ENCODE results near the gene CHN1. TPM values are rescaled to one million over a fixed set of nuclear protein-coding genes. Genes with fewer than 3 reads are reported as not detected.
A peak's percentile ranks its signal among the peaks of the same experiment; 100 is the strongest.

CHN1 gene
- total and polyA plus RNA-seq, 7 experiments from 2014 or later, result 0.81 to 3.5 (median 1.4) TPM

DNA sequence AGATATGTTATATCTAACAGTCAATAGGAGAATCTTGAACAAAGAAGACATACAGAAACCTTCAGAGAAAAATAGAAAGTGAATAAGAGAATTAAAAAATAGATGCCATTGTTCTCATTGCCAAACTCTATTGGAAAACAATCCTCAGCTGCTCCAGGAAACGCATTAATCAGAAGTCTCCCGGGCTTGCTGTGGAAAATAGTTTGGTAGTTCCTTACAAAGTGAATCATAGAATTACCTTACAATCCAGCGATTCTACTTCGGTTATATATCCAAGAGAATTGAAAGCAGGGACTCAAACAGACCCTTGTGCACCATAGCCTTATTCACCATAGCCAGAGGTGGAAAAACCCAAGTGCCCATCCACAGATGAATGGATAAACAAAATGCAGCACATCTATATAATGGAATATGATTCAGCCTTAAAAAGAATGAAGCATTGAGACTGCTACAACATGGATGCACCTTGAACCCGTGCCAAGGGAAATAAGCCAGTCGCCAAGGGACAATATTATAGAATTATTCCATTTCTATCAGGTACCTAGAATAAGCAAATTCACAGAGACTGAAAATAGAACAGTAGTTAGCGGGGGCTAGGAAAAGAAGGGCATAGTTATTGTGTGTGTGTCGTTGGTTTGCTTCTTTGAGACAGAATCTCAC lies 219.0 kb downstream of the CHN1 start:
- no peak overlapping the region for H3K27ac ChIP-seq (ENCODE audit: low read depth, low read length)
- intact Hi-C loops (cut with micrococcal nuclease), result no loop called here
- Mint-ChIP-seq H3K27me3 (peaks cover 0 to 1% (median 0%) of the 10 kb centered on the region in 5 donors), H3K4me1 (peaks cover 5 to 19% (median 13%) of the 10 kb centered on the region in 7 donors), H3K36me3 (no peaks in the 10 kb centered on the region), H3K27ac (no peak overlapping the region), H3K4me3 (no peak overlapping the region), H3K9me3 (no peaks in the 10 kb centered on the region)
- no peaks in the 10 kb centered on the region for H3K27me3 ChIP-seq (ENCODE audit: control insufficient read depth in 2 of 2, insufficient read depth in 2 of 2, low read length in 2 of 2)
- ATAC-seq (no peak), DNase-seq (no peak)
- no peaks in the 10 kb centered on the region for H3K9me3 ChIP-seq (ENCODE audit: control insufficient read depth in 2 of 3, low read length in 3 of 3)
- POLR2A ChIA-PET, result interaction anchor here (1.2 kb wide), 1 partner anchor 10 kb away, joined by 3 read pairs; no protein-coding TSS in a partner anchor
- H3K4me1 ChIP-seq (ENCODE audit: control insufficient read depth in 2 of 2, insufficient read depth in 2 of 2, low read length in 2 of 2), result peaks cover 0 to 7% of the 10 kb centered on the region in 2 donors
- H3K36me3 ChIP-seq (ENCODE audit: control insufficient read depth in 2 of 3, insufficient read depth in 3 of 3, low read length in 3 of 3), result no peaks in the 10 kb centered on the region
- H3K4me3 ChIP-seq (ENCODE audit: low read length), result no peak overlapping the region
- CTCF ChIA-PET, result no interaction called here

DNA sequence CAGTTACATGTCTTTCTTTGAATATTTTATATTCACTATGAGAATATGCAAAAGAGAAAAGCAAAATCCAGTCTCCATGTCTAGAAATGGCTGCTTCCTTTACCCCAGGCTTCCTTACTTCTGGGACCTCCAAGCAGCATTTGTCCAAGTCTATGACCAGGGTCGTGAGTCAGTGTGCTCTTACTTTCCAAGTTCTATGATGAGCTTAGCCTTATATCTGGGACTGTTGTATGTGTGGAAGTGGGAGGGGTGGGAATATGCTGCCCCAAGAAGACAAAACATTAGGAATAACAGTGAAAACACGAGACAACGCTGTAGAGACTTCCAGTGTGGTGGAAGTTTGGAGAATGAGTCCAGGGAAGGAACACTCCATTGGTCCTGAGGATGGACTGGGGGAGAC lies 219.7 kb downstream of the CHN1 start:
- H3K27ac Mint-ChIP-seq, result peak overlapping the region in 2 of 9 donors; percentile 38 to 42
- Histone ChIP-seq H3K27ac (ENCODE audit: low read depth, low read length) (no peak overlapping the region), H3K4me1 (ENCODE audit: control insufficient read depth in 2 of 2, insufficient read depth in 2 of 2, low read length in 2 of 2) (peaks cover 0 to 7% of the 10 kb centered on the region in 2 donors), H3K27me3 (ENCODE audit: control insufficient read depth in 2 of 2, insufficient read depth in 2 of 2, low read length in 2 of 2) (no peaks in the 10 kb centered on the region), H3K4me3 (ENCODE audit: low read length) (no peak overlapping the region), H3K9me3 (ENCODE audit: control insufficient read depth in 2 of 3, low read length in 3 of 3) (no peaks in the 10 kb centered on the region), H3K36me3 (ENCODE audit: control insufficient read depth in 2 of 3, insufficient read depth in 3 of 3, low read length in 3 of 3) (no peaks in the 10 kb centered on the region)
- no peaks in the 10 kb centered on the region for H3K27me3 Mint-ChIP-seq
- H3K4me3 Mint-ChIP-seq, result no peak overlapping the region
- ChIA-PET CTCF (interaction anchor here (0.6 kb wide), 1 partner anchor 88 kb away, joined by 5 read pairs; no protein-coding TSS in a partner anchor), POLR2A (interaction anchor here (1.2 kb wide), 1 partner anchor 11 kb away, joined by 3 read pairs; no protein-coding TSS in a partner anchor)
- intact Hi-C loops (cut with micrococcal nuclease), result no loop called here
- H3K36me3 Mint-ChIP-seq, result no peaks in the 10 kb centered on the region
- DNase-seq (no peak), ATAC-seq (no peak)
- H3K4me1 Mint-ChIP-seq, result peaks cover 5 to 23% (median 16%) of the 10 kb centered on the region in 7 donors
- no peaks in the 10 kb centered on the region for H3K9me3 Mint-ChIP-seq

GRCh38 chr2:174784909-174785308 lies 220.3 kb downstream of the CHN1 start:
- Mint-ChIP-seq H3K27me3 (no peaks in the 10 kb centered on the region), H3K36me3 (no peaks in the 10 kb centered on the region), H3K9me3 (no peaks in the 10 kb centered on the region), H3K4me3 (no peak overlapping the region), H3K4me1 (peaks cover 9 to 29% (median 18%) of the 10 kb centered on the region in 7 donors), H3K27ac (peak overlapping the region in 2 of 9 donors; percentile 41 to 85)
- peaks cover 0 to 7% of the 10 kb centered on the region in 2 donors for H3K4me1 ChIP-seq (ENCODE audit: control insufficient read depth in 2 of 2, insufficient read depth in 2 of 2, low read length in 2 of 2)
- CTCF ChIA-PET, result no interaction called here
- intact Hi-C loops (cut with micrococcal nuclease), result no loop called here
- no peak overlapping the region for H3K27ac ChIP-seq (ENCODE audit: low read depth, low read length)
- no peaks in the 10 kb centered on the region for H3K36me3 ChIP-seq (ENCODE audit: control insufficient read depth in 2 of 3, insufficient read depth in 3 of 3, low read length in 3 of 3)
- no peak for DNase-seq
- H3K27me3 ChIP-seq (ENCODE audit: control insufficient read depth in 2 of 2, insufficient read depth in 2 of 2, low read length in 2 of 2), result no peaks in the 10 kb centered on the region
- no peaks in the 10 kb centered on the region for H3K9me3 ChIP-seq (ENCODE audit: control insufficient read depth in 2 of 3, low read length in 3 of 3)
- no peak overlapping the region for H3K4me3 ChIP-seq (ENCODE audit: low read length)
- ATAC-seq, result no peak
- POLR2A ChIA-PET, result interaction anchor here (1.2 kb wide), 1 partner anchor 11 kb away, joined by 3 read pairs; no protein-coding TSS in a partner anchor

DNA sequence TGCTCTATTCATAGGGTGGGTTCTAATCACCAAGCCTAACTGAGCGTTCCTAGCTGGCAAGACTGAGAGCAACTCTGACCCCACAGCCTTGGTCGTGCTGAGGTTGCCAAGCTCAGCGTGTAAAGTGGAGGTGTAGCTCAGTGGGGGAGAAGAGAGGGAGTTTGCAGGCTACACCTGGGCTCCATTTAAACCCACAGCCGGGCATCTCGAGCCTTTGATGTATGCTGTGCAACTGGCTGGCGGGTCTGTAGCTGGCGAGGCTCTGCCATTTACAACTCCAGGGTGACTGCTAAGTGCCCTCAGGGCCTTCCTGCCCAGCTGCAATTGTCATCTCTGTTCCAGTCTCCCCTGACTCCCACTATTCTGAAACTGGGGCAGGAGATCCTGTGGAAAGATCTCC lies 220.9 kb downstream of the CHN1 start:
- Histone ChIP-seq H3K27me3 (ENCODE audit: control insufficient read depth in 2 of 2, insufficient read depth in 2 of 2, low read length in 2 of 2) (no peaks in the 10 kb centered on the region), H3K36me3 (ENCODE audit: control insufficient read depth in 2 of 3, insufficient read depth in 3 of 3, low read length in 3 of 3) (no peaks in the 10 kb centered on the region), H3K9me3 (ENCODE audit: control insufficient read depth in 2 of 3, low read length in 3 of 3) (no peaks in the 10 kb centered on the region), H3K27ac (ENCODE audit: low read depth, low read length) (no peak overlapping the region), H3K4me3 (ENCODE audit: low read length) (no peak overlapping the region), H3K4me1 (ENCODE audit: control insufficient read depth in 2 of 2, insufficient read depth in 2 of 2, low read length in 2 of 2) (peaks cover 4 to 13% of the 10 kb centered on the region in 2 donors)
- H3K4me1 Mint-ChIP-seq, result peaks cover 12 to 32% (median 23%) of the 10 kb centered on the region in 7 donors
- ATAC-seq (no peak), DNase-seq (no peak)
- no peaks in the 10 kb centered on the region for H3K9me3 Mint-ChIP-seq
- ChIA-PET POLR2A (no interaction called here), CTCF (no interaction called here)
- intact Hi-C loops (cut with micrococcal nuclease), result no loop called here
- no peak overlapping the region for H3K4me3 Mint-ChIP-seq
- no peaks in the 10 kb centered on the region for H3K27me3 Mint-ChIP-seq
- H3K36me3 Mint-ChIP-seq, result no peaks in the 10 kb centered on the region
- H3K27ac Mint-ChIP-seq, result peak overlapping the region in 1 of 9 donors; percentile 72

- Histone ChIP-seq H3K36me3 (ENCODE audit: control insufficient read depth in 2 of 3, insufficient read depth in 3 of 3, low read length in 3 of 3) (no peaks in the 10 kb centered on the region), H3K27ac (ENCODE audit: low read depth, low read length) (no peak overlapping the region), H3K4me1 (ENCODE audit: control insufficient read depth in 2 of 2, insufficient read depth in 2 of 2, low read length in 2 of 2) (peaks cover 28 to 29% of the 10 kb centered on the region in 2 donors), H3K27me3 (ENCODE audit: control insufficient read depth in 2 of 2, insufficient read depth in 2 of 2, low read length in 2 of 2) (no peaks in the 10 kb centered on the region), H3K4me3 (ENCODE audit: low read length) (no peak overlapping the region), H3K9me3 (ENCODE audit: control insufficient read depth in 2 of 3, low read length in 3 of 3) (no peaks in the 10 kb centered on the region)
- Mint-ChIP-seq H3K36me3 (peaks cover 0 to 2% (median 0%) of the 10 kb centered on the region in 5 donors), H3K4me1 (peaks cover 27 to 42% (median 33%) of the 10 kb centered on the region in 7 donors), H3K4me3 (no peak overlapping the region), H3K27ac (peak overlapping the region in 4 of 9 donors; percentile 10 to 96 (median 28)), H3K9me3 (no peaks in the 10 kb centered on the region), H3K27me3 (no peaks in the 10 kb centered on the region)
- ChIA-PET CTCF (interaction anchor here (0.9 kb wide), 1 partner anchor 79 kb away, joined by 3 read pairs; no protein-coding TSS in a partner anchor), POLR2A (no interaction called here)
- ATAC-seq (no peak), DNase-seq (no peak)
- intact Hi-C loops (cut with micrococcal nuclease), result no loop called here
Observed at GRCh38 chr2:174781996-174782395, 223.2 kb downstream of the CHN1 start.

DNA sequence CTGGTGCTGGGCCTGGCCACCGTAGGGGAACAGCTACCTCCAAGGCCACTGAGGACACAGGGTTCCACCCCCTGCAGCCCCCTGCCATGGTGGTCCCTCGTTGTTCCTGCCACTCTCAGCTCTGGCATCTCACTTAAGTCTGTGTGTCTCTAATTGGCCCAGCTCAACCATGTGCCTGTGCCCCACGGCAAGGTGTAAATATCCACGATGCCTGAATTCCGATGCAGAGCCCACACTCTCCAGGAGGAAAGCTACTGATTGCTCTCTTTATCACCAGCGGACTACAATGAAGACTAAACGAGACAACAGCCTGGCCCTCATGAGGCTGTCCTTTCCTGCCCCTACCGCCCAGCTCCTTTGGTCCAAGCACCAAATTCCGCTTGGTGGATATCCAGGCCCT lies 223.9 kb downstream of the CHN1 start:
- ChIA-PET CTCF (interaction anchor here (0.9 kb wide), 1 partner anchor 80 kb away, joined by 3 read pairs; no protein-coding TSS in a partner anchor), POLR2A (no interaction called here)
- H3K4me1 ChIP-seq (ENCODE audit: control insufficient read depth in 2 of 2, insufficient read depth in 2 of 2, low read length in 2 of 2), result peaks cover 28 to 32% of the 10 kb centered on the region in 2 donors
- H3K36me3 ChIP-seq (ENCODE audit: control insufficient read depth in 2 of 3, insufficient read depth in 3 of 3, low read length in 3 of 3), result no peaks in the 10 kb centered on the region
- Mint-ChIP-seq H3K27me3 (no peaks in the 10 kb centered on the region), H3K4me1 (peaks cover 29 to 46% (median 39%) of the 10 kb centered on the region in 7 donors), H3K27ac (peak overlapping the region in 6 of 9 donors; percentile 14 to 96 (median 56)), H3K4me3 (no peak overlapping the region), H3K36me3 (peaks cover 0 to 2% (median 0%) of the 10 kb centered on the region in 5 donors), H3K9me3 (no peaks in the 10 kb centered on the region)
- H3K9me3 ChIP-seq (ENCODE audit: control insufficient read depth in 2 of 3, low read length in 3 of 3), result no peaks in the 10 kb centered on the region
- H3K27ac ChIP-seq (ENCODE audit: low read depth, low read length), result no peak overlapping the region
- no peaks in the 10 kb centered on the region for H3K27me3 ChIP-seq (ENCODE audit: control insufficient read depth in 2 of 2, insufficient read depth in 2 of 2, low read length in 2 of 2)
- no peak overlapping the region for H3K4me3 ChIP-seq (ENCODE audit: low read length)
- ATAC-seq (no peak), DNase-seq (no peak)
- intact Hi-C loops (cut with micrococcal nuclease), result no loop called here

Data from naive thymus-derived CD4-positive, alpha-beta T cell (primary cell).